ENCODE data around the gene FCHSD1.

- TF ChIP-seq CTCF (IDR thresholded peaks at IDR 0.05) (no peak), POLR2A (IDR thresholded peaks at IDR 0.05) (no peak)
Measured at GRCh38 chr5:141636106-141636412, 15.2 kb downstream of the FCHSD1 start.

Measured in upper lobe of left lung (tissue), 4 donors.